Glomerular endothelial cell (primary cell): ENCODE results near the gene MTX2. TPM values are rescaled to one million over a fixed set of nuclear protein-coding genes. Genes with fewer than 3 reads are reported as not detected.
"Not testable (repeated sequence)": the region's sequence is repeated elsewhere in the genome, so short reads cannot be mapped to it uniquely, and the experiment has no call there.

Experiments used
- DNase-seq: peaks from one replicate; pipeline ENCODE4 v3.0.0-alpha.2; 2011; ENCODE audit warnings: low read depth, low spot score; ENCODE audit errors: extremely low read depth
- total RNA-seq: library from RNA; depleted of rRNA; stranded (reverse); fragments of >200 nt; gene quantifications from 2 replicates; pipeline ENCODE4 v1.2.3, GENCODE V29; 2015

The MTX2 gene
- total RNA-seq, 1 donor from 2014 or later = 46.3 TPM

DNA sequence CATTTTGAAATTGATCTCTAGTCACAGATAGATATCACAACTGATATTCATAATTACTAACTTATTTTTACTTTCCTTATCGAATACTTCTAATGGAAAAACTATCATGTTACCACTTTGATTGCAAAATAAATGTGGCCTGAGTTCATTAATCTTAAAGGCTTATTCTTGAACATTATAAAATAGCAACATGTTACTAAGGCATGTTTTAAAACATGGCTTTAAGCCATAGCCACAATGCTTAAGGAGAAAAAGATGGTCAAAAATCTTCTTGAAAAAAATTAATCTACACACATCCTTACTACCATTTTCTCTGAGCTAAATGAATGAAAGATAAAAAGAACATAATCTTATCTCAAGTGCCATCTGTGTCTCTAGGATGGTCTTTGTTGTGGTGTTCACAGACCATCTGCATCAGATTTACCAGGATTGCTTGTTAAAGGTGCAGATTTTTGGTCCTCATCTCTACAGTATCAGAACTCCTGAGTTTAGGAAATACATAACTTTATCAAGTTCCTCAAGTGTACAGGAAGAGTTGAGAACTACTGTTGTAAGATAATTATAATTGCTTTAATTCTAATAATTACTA, 15.3 kb downstream of the MTX2 start:
- no peak for DNase-seq

DNA sequence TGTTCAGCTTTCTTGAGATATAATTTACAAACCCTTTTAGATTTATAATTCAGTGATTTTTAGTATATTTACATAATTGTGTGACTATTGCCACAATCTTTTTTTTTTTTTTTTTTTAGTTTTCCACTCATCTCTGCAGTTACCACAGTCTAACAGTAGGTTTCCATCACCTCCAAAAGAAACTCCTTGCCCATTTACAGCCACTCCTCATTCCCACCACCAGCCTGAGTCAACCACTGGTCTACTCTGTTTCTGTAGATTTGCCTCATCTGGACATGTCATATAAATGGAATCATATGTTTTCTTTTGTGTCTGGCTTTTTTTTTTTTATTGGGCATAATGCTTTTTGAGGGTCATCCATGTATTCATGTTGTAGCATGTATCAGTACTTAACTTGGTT, 16.1 kb downstream of the MTX2 start:
- no peak for DNase-seq

DNA sequence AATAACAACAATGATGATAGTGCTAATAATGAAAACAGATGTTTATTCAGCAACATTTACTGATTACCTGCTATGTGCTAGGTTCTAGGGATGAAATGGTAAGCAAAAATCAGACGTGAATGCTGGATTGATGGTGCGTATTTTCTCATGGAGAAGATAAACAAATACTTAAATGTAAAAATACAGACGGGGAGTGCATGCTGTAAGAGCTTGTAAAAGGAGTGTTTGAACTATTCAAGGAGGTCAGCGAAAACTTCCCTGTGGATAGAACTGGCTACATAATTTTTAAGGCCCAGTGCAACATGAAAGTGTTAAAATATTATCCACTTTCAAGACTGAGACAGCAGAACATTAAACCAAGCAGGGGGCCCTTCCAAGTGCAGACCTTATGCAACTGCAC, 22.1 kb downstream of the MTX2 start:
- no peak for DNase-seq

DNA sequence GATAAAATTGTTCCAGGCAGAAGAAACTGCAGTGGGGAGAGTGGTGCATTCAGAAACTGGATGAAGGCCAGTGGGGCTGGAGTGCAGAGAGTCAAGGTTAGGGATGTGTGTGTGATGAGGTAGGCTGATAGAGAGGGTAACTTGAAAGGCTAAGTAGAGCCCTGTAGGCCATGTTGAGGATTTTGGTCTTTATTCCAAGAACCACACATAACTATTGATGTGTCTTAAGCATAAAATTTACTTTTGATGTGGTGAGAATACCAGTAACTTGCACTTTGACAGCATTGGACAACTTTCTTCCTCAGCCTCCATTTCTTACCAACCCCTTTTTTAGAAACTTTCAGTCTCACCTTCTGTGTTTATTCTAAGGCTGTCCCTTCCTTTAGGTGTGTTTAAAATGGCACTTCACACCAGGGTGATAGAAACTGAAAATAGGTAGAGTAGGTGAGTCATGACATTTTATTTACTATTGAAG, 22.6 kb downstream of the MTX2 start:
- DNase-seq = no peak

DNA sequence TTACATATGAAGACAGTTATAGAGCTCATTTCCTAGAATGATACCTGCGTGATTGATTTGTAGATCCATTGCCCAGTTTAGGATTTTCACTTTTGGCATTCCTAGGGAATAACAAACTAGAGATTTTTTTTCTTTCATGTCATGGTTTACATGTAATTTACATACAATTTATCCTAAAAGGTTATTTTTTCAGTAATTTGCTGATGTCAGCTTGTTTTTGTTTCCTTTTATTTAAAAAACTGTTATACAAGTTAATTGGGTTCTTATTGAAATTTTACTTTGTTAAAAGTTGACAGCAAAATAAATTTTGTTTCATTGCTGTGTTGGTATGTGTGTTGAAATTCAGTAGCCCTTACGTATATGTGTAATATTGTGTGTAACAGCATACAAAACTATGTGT, 23.4 kb downstream of the MTX2 start:
- no peak for DNase-seq

DNA sequence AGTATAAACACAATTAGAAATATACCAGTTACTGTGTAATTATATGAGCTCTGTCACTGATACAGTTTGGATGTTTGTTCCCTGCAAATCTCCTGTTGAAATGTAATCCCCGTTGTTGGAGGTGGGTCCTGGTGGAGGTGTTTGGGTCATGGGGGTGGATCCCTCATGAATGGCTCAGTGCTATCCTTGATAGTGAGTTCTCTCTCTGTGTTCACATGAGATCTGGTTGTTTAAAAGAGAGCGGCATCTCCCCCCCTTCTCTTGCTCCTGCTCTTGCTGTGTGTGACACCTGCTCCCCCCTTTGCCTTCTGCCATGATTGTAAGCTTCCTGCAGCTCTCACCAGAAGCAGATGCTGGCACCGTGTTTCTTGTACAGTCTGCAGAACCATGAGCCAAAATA, 24.1 kb downstream of the MTX2 start:
- no peak for DNase-seq

DNA sequence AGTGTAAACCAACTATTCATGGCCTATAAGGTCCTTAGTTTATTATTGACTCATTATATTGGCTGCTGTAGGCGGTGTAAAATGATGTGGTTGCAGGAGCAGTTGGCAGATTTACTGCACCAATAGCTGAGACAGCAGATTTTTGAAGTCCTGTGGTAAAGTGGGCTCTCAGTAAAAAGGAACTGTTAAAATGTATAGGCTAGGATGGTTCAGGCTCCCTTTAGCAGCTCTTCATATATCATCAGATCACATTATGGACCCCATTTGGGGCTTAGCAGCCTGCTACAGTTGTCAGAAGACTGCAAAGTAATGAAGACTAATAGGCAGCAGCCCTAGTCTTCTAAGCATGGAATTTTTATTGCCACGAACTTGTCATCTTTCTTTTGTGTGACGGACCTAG, 27.8 kb downstream of the MTX2 start:
- DNase-seq = no peak

DNA sequence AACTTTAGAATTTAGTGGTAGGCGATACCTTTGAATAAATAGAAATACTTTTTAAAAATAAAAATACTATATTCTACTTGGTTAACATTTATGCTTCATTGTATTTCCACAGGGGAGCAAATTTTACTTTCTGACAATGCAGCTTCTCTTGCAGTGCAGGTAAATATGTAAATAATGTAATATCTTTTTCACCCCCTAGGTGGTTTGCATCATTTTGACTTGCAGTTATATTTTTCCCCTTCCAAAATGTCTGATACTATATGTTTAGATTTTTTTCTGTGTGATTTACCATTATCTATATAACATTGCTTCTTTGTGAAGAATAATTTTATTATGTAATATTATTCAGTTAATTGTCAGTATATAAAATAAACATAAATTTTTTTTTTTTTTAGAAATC, 28.5 kb downstream of the MTX2 start:
- no peak for DNase-seq

DNA sequence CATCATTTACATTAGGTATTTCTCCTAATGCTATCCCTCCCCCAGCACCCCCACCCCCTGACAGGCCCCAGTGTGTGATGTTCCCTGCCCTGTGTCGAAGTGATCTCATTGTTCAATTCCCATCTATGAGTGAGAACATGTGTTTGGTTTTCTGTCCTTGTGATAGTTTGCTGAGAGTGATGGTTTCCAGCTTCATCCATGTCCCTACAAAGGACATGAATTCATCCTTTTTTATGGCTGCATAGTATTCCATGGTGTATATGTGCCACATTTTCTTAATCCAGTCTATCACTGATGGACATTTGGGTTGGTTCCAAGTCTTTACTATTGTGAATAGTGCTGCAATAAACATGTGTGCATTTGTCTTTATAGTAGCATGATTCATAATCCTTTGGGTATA, 36.8 kb downstream of the MTX2 start:
- DNase-seq = not testable (repeated sequence)

DNA sequence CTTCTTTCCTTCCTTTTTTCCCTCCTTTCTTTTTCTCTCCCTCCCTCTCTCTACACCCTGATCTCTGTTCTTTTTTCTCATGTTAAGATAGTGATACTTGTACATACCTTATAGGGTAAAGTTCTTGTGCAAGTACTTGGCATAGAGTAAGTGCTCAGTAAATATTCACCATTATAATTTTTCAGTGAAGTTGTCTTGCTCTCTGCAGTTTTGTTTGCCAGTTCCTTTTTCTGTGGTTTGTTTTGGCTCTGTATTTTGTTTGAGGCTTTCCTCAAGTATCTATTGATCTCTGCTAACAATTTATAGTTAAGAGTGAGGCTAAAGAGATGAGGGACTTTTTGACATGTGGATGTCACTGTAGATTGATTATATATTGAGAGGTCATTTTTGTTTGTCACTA, 48.0 kb downstream of the MTX2 start:
- no peak for DNase-seq

DNA sequence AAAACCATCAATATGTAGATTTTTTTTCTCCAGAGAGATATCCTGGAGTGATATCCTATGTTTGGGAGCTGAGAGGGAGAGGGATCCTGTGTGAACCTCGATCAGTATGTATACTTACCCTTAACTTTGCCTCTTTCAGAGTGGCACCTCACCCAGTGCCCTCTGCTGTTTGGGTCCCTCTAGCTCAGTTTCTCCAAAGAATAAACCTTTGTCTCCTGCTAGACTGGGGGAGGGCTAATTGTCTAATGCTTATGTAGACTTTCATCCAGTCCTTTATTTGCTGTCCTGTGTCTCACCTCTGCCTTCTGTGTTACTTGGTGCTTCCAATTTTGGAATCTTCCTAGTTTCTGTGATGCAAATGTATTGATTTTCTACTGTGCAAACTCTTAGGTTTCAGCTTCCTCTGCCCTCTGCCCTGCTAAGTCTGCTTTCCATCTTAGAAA, 48.4 kb downstream of the MTX2 start:
- no peak for DNase-seq

DNA sequence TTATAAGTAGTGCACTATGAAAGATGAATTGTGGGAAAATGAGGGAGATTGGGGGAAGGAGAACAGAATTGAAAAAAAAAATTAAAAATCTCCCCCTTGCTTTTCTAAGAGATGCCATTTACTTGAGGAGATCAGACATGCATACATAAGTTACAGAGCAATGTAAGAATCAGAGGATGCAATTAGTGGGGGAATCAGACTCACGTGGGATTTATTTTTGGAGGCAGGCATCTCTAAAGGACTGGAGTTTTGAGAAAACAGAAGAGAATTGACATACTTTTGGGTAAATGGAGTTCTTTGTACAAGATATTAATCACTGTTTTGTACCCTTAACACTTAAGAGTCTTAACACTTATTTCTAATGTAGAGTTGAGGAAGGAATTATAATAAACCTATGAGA, 52.7 kb downstream of the MTX2 start:
- no peak for DNase-seq

DNA sequence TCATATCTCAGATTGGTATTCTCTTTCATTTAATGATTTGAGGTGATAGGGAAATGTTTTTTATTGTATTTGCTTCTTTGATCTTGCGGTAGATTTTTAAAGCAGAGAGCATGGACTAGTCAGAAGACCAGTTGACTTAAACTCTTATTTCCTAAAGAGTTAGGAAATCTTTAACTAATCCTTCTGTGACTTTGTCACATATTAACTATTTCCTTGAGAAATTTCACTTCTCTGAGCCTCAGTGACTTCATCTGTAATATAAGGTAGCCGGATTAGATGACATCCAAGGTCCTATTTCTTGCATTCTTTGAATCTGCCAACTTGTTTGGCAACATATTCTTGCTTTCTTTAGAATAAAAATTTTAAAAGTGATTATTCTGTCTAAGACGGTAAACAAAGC, 55.6 kb downstream of the MTX2 start:
- no peak for DNase-seq

DNA sequence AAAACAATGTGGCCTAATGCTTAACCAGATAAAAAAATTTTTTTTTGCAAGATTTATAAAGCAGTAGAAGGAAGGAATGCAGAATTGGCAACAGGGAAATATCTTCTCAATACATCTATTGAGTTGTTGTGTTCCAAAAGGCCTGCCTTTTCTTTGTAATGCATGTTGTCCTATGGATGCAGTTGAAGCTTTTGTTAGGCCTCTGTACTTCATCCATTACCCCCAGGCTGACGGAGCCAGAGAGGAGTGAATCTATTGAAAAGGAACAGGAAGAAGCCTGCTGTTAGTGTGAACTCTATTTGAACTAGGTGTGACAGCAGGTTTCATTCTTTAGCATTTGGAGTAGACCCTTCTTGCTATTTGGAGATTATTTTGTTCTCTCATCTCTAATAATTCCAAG, 56.5 kb downstream of the MTX2 start:
- DNase-seq = no peak

DNA sequence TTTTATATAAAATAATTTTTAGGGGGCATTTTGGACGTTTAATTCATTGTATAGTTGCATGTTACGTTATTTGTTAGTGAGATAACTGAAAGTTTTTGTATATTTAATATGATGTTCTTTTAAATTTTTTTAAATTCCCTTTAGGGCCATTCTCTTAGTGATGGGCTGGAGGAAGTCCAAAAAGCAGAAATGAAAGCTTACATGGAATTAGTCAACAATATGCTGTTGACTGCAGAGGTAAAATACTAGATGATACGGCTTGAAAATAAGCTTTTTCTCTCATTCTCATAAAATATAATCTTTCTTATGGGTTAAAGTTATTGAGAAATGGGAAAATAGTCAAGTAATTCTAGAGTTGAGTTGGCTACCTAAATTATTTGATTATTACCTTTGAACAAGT, 58.9 kb downstream of the MTX2 start:
- DNase-seq = no peak

DNA sequence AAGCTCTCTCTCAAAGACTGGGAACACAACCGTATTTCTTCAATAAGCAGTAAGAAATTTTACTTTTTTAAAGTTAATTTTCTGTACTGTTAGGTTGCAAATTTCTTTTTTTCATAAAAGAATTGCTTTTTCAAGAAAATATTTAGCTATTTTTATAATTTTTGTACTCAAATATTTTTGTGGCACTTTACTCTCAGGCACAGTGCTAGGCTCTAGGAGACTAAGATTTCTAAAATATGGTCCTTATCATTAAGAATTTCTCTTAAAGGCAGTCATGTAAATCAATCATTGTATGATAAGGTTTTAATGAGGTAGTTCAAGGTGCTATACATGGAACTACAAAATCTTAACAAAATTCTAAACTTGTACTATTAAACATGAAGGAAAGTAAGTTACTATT, 61.4 kb downstream of the MTX2 start:
- DNase-seq = no peak

DNA sequence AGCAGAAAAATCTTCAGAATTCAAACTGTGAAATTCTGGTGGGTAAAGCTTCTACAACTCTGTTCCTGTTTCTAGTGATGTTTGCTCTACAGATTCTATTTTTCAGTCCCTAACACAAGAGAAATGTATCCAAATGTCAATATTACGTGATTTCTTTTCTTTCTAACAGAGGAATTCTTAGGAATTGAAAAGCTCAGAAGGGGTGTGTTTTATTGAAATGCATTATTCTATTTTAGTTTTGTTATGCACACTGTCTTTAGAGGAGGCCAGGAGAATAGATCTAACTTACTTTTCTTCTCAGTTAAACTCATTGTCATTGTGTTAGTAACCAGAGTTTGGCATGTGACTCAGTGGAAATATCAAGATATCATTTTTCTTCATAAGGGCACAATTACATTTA, 62.4 kb downstream of the MTX2 start:
- no peak for DNase-seq

DNA sequence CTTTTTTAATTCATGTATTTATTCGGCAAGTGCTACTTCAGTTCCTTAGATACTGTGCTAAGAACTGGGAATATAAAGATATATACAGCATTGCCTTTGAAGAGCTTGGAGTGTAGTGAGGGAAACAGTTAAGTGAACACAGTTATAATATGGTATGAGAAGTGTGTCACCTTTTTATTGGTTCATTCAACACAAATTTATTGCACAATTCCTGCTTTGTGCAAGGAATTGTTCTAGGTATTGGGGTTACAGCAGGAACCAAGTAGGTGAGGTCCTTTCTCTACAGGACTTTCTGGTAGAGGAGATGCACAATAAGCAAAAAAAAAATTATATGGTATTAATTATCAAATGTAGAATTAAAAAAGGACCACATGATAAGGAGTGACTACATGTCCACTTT, 65.5 kb downstream of the MTX2 start:
- no peak for DNase-seq

DNA sequence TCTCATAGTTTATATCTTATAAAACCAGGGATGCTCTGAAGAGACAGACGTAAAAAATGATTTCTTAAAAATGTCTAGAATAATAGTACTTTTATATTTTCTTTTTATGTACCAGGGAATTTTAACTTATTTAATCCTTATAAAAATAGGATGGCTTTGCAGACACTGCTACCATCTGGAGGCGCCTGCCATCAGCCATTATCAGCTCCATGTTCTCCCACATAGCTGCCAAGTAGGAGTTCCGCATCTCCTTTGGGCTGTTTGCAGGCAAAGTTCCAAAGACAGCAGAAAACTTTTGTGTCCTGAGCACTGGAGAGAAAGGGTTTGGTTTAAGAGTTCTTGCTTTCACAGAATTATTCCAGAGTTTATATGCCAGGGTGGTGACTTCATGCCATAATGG, 69.2 kb downstream of the MTX2 start:
- DNase-seq = no peak

DNA sequence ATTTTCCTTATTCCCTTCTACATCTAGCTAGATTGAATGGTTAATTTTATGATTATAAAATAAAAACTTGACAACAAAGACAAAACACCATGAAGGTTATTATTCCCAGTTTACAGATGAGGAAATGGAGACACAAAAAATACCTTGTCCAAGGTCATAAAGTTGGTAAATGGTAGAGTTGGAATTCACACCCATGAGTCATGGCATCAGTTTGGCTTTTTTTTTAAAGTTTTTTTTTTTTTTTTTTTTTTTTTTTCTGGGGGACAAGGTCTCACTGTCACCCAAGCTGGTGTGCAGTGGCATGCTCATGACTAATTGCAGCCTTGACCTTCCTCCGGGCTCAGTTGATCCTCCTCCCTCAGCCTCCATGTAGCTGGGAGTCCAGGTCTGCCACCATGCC, 70.0 kb downstream of the MTX2 start:
- no peak for DNase-seq

DNA sequence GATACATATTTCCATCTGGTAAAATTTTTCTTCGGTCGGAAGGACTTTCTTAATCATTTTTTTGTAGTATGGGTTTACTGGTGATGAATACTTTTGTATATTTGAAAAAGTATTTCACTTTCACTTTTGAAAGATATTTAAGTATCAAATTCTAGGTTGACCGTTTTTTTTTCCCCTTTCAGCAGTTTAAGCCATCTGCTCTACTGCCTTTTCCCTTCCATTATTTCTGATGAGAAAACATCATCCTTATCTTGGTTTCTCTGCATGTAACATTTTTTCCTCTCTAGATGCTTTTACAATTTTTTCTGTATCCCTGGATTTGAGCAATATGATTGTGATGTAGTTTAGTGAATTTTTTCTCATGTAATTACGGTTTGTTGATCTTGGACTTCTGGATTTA, 87.0 kb downstream of the MTX2 start:
- DNase-seq = no peak

DNA sequence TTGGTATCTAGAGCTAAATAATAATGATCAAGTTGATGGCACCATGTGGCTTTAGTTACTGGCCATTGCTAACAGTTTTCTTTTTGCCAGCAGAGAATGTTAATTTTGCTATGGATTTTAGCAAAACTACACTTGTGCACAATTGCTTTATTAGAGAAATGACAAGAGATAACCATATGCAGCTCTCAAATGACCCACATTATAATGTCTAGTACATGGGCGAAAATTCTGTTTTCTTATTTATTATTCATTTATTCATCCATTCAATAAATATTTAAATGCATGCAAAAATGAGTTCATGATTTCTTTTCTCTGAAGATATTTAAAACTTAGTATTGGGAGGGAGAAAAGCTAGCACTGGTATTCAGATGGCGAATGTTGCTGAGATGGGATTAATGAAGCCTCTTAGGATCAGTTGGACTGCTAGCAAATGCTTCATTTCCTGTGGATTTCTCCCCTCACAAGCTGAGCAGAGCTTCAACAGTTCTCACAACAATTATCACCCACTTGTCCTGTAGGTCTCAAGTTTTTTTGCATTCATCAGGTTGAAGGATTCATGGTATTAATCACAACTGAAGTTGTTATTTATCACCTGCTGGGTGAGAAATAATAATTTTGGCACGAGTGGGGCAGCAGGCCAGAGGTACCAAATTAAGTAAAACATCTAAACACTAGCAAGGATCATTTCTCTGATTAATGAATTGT, 95.2 kb downstream of the MTX2 start:
- no peak for DNase-seq

DNA sequence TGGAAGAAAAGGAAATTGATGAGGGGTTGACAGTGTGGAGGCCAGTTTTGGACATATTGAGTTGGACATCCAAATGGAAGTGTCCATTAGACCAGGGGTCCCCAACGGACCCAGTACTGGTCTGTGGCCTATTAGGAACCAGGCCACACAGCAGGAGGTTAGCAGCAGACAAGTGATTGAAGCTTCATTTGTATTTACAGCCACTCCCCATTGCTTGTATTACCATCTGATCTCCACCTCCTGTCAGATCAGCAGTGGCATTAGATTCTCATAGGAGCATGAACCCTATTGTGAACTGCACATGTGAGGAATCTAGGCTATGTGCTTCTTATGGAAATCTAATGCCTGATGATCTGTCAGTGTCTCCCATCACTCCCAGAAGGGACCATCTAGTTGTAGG, 99.1 kb downstream of the MTX2 start:
- no peak for DNase-seq
